A673 (cell line): ENCODE results near the gene CMTM4.

ENCODE experiments used
- CTCF ChIP-seq: fragments of 300-800, 200-600 bp; sonication (generic); conservative IDR thresholded peaks from 2 replicates; pipeline ENCODE4 v1.5.1; 2017; ENCODE audit warnings: low read depth, mild to moderate bottlenecking, antibody characterized with exemption, low read length, moderate library complexity, mixed read lengths
- EZH2 ChIP-seq: fragments of 200-600 bp; sonication (generic); IDR thresholded peaks from 2 replicates; pipeline ENCODE4 v1.6.1; 2017; ENCODE audit warnings: borderline replicate concordance, low read depth, mild to moderate bottlenecking, mixed read lengths, antibody characterized with exemption, low read length; ENCODE audit not compliant: poor library complexity, severe bottlenecking

GRCh38 chr16:66616592-66616991 lies 80.0 kb downstream of the CMTM4 start:
- TF ChIP-seq CTCF: no peak
- no peak for TF ChIP-seq EZH2
